GM21447 (cell line): ENCODE data around the gene RBM15.
A peak's percentile ranks its signal among the peaks of the same experiment; 100 is the strongest.

ENCODE experiments used
- ATAC-seq: cut with Tn5 transposase; IDR thresholded peaks from one replicate; pipeline ENCODE4 v1.9.1; 2021; ENCODE audit not compliant: unreplicated experiment

RBM15 gene

DNA sequence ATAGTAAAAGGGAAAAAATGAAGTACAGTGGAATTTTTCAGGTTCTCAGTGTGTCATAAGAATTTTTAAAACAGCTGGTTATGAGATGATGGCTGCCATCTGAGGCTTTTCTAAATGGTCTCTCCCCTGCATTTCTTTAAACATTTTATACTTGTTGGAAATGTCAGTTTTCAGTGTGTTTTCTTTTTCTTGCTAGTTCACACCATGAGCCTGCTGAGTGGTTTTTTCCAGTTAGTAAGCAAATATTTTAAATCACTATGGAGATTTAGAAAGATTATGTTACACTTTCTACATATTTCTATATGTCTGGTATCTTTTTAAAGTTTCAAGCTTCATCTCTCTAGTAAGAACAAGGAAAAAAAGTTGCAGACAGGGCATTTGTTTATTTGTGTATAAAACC, 9.6 kb downstream of the RBM15 start:
- no peak for ATAC-seq

DNA sequence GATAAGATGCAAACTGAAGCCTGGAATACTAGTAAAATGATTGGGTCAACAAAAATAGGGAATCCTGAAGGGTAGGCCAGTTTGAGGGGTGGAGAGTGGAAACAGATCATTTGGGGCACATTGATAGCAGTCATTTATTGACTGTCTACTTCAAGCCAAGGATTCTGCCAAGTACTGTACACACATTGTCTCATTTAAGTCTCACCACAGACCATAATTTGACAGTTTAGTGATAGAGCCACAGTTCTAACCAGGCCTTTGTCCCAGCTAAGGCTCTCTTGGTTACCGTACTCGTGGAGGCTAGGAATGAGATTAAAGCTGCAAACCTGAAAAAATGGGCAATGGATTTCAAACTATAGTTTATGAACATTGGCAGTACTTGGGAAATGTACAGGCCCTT, 11.2 kb downstream of the RBM15 start:
- no peak for ATAC-seq

DNA sequence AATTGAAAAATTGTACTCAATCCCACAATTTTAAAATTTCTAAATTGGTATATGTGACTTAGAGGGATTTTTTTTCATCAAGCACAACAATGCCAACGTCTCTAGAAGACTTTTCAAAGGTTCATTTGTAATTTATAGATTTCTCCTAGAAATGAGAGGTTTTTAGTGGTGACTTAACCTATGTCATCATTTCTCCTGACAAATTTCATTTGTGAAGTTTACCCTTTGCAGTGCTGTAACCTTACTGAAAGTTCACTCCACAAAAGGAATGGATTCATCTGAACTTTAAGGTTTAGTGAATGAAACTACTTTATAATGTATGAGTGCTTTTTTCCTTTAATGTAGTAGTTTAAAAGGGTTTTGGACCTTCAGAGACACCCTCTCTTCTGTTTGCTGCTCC, 16.1 kb downstream of the RBM15 start:
- no peak for ATAC-seq

DNA sequence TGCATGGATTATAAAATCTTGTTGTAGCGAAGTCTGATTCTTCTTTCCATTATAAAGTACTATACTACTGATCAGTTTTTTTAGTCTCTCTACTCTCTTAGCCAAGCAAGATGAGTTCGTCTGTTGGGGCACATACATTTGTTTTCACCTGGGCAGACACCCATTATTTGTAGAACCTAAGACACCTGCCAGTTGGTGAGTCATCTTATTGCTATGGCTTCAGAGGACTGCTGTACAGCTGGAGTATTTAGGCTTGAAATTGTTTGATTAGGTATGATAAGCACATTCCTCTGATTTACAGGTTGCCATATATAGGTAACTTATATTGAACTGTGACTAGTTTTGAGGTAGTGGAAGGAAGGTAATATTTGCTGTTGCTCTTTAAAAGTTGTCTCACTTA, 17.2 kb downstream of the RBM15 start:
- ATAC-seq = no peak

DNA sequence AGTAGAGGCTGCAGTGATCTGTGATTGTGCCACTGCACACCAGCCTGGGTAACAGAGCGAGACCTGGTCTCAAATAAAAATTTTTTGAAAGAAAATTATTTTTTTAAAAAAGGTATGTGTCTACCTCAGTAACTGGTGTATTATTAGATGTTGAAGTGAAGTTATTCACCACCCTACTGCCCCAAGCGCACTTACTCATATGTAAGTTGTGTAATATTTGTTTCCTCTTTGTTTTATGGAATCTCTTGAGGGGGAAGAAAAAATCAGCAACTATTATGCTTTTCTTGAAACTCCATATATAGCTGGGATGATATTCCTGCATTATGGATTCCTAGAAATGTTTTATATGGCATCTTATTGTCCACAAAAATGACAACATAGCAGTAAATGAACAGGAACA, 21.3 kb downstream of the RBM15 start:
- no peak for ATAC-seq

DNA sequence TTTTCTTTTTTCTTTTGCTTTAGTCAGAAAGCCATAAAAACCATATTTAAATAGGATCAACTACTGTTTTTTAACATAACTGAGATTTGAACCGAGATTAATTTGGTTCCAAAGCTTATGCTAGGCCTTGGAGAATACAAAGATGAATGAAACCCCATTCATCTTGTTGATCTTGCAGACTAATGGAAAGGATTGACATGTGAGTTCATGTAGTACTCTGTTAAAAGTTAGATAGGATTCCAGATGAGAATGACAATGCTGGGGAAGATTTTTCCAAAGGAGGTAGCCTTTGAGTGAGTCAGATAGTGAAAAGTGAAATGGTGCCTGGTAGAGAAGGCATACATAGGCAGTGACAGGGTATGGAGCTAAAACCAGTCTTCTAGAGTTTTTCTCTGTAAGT, 22.7 kb downstream of the RBM15 start:
- no peak for ATAC-seq

DNA sequence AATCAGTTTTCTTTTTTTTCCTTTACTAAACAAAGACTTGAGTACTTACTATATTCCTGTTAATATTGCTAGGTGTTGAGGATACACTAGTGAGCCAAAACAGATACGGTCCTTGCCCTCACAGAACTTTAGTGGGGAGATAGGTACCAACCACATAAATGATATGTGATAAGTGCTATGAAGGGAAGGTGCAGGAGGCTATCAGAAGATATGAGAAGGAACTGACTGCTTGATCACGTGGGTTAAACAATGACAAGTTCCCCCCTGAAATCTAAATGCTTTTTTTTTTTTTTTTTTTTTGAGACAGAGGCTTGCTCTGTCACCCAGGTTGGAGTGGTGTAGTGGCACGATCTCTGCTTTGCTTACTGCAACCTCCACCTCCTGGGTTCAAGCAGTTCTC, 25.0 kb downstream of the RBM15 start:
- ATAC-seq = no peak

DNA sequence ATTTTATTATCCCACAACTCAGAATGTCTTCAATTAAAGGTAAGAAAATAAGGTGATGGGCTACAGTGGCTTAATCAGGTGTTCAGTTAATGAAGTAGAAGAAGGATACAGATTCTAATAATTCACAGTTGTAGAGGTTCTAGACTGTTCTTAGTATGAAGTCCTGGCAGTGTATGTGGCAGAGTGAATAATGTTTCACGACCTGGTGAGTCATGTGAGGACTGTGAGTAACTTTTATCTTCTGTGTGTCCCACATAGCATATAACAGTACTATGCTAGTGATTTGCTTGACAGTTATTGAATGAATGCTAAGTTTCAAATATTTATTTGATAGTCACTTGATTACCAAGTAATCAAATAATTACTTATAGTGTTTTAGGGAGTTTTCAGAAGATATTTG, 31.6 kb downstream of the RBM15 start:
- no peak for ATAC-seq

DNA sequence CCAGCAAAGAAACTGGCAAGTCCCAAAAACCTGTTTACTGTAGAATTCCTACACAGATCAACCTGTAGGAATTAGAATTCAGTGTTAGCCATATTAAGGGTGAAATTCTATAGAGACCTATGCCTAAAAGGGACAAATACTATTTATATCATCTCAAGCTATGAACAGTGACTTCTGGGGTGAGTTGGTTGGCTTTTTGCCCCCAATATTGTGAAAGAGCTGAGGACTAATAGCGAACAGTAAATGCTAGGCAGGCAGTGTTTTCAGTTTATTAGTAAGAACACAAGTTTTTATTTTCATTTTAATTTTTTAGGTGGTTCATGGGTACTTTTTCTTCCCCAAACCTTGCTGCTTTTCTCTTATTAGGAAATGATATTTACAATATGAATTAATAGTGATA, 36.3 kb downstream of the RBM15 start:
- no peak for ATAC-seq

DNA sequence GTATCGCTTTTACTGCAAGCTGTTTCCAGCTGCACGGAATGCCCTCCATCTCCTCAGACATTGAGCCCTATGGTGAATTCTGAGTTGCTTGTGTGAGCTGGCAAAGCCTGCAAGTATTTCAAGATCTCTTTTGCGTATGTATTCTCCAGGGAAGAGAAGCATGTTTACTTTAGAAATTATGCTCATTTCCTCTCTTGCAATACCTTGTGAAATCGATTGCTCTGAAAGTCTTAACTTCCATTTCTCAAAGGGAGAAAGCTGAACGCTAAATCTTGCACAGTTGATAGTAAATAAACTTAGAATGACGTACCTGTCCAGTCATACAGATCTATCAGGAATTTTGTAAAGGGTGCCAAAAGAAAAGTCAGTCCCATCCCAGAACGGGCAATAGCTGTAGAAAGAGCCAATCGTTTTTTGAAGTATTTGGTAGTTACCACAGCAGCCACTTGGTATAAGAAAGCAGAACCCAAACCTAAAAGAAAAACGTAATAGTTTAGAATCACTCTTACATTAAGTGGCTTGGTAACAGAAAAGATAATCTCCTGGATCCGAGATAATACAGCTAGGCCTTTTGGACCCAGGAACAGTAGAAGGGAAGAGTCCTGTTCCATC, 41.6 kb downstream of the RBM15 start:
- no peak for ATAC-seq

DNA sequence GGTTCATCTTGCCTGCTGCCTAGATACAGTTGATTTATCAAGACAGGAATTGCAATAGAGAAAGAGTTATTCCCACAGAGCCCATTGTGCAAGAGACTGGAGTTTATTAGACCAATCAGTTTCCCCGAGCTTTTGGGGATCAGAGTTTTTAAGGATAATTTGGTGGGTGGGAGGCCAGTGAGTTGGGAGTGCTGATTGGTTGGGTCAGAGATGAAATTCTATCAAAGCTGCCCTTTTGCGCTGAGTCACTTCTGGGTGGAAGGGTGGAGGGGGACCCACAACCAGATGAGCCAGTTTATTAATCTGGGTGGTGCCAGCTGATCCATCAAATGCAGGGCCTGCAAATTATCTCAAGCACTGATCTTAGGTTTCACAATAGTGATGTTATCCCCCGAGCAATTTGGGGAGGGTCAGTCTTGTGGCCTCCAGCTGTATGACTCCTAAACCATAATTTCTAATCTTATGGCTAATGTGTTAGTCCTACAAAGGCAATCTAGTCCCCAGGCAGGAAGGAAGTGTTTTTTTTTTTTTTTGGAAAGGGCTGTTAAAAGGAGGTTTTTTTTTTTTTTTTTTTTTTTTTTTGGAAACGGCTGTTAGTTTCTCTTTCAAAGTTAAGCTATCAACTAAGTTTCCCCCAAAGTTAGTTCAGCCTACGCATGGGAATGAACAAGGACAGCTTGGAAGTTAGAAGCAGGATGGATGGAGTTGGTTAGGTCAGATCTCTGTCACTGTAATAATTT, 44.2 kb downstream of the RBM15 start:
- ATAC-seq = no peak

DNA sequence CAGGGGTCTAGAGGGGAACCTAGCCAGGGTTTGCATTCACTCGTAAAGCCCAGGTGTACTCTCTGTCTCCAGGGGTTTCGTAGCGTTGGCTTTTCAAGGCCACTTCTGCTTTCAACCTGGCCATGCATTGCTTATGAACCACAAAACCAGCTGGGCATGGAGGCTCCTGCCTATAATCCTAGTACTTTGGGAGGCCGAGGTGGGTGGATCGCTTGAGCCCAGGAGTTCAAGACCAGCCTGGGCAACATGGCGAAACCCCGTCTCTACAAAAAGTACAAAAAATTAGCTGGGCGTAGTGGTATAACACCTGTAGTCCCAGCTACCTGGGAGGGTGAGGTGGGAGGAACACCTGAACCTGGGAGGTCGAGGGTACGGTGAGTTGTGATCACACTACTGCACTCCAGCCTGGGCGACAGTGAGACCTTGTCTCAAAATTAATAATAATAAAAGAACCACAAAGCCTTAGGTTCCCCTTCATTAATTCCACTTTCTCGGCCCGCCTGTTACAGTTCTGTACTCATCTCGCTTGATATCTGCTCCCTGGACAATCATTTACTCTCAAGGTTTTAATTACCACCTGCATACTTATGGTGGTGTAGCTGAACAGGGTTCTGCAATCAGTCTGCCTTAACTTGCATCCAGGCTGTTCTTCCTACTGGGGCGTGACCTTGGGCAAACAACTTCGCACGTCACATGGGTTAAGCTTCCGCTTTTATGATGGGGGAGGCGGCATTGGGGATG, 45.6 kb downstream of the RBM15 start:
- ATAC-seq = peak; percentile 73

DNA sequence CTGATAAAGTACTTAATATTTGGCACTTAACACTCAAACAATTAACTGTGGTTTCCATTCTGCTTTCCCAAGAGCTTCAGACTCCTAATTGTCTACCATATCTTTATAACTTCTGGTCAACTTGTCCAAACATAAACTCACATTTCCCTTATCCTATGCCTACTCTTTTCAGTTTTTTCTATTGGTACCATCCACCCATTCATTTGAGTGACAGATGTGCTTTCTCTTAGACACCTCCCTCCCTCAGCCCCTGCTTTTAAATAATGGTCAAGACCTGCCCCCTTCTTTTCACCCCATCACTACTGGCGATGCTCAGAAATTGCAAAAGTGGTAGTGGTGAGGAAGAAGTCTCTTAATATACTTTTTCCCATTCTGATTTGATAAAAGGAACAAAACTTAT, 46.2 kb downstream of the RBM15 start:
- ATAC-seq = no peak

DNA sequence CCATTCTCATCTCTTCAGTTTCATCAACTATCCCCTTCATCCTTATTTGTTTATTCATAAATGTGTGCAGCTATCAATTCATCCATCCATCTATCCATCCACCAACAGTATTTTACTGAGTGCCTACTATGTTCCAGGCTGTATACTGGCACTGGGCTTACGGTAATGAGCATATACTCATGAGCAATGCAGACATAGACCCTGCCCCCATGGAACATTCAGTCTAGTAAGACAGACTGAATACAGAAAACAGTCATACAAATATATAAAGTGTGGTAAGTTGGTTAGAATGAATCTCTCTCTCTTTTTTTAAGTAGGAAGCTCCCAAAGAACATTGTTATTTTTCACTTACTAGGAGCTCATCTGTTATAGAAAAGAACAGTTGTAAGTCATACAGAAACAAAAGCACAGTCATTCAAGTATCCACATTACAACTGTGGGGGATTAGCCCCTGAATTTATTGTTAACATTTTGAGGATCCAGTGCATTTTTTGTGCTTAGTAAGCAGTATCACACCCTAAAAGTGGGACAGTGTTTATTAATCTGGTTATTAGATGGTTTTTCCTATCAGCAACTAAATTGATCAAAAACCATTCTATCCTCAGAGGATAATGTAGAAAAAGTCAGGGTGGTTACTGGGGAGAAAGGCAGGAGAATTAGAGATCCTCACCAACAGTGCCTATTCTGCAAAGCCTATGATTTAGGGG, 48.0 kb downstream of the RBM15 start:
- no peak for ATAC-seq

DNA sequence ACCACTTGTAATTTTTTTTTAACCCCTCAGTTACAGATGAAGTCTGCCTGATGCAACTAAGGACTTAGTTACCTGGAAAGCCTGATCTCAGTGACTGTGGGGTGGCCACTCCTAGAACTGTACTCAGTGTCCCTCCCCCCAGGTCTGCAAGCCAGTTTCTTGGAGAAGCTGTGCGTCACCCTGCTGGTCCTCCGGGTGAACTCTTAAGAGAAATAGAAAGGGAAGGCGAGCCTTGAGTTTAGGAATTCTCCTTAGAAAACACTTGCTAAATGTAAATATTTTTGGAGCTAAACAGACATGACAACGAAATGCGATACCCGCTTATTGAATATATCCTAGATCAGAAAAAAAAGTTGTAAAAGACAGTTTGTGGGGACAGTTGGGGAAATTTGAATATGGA, 50.9 kb downstream of the RBM15 start:
- ATAC-seq = no peak

DNA sequence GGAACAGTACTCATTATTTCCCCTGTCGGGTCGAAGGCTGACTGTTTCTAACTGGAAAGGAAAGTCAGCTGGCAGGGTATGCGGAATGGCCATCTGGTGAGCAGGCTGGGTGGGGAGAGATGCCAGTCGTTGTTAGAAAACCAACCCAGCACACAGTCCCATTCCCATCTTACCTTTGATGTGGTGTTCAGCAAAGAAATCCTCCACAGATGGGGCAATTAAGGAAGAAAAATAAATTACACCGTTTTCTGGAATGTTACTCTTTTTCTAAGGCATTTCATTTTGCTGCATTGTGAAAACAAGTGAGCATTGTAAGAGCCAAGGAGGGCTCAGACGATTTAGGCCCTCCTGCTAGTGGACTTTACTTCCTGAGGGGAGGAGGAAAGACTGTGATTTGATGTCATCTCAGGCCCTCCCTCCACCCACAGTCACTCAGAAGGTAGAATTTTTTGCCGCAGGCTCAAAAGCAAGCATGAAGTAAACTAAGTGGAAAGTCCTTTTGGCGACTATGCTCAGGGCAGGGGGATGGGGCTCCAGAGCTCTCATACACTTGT, 51.6 kb downstream of the RBM15 start, which contains the start of gene SLC16A4:
Gene SLC16A4 (minus strand): TSS at position 335 of the 554 bp plus-strand sequence. CDS start 1,703 bp downstream, outside the sequence.
- ATAC-seq = no peak

DNA sequence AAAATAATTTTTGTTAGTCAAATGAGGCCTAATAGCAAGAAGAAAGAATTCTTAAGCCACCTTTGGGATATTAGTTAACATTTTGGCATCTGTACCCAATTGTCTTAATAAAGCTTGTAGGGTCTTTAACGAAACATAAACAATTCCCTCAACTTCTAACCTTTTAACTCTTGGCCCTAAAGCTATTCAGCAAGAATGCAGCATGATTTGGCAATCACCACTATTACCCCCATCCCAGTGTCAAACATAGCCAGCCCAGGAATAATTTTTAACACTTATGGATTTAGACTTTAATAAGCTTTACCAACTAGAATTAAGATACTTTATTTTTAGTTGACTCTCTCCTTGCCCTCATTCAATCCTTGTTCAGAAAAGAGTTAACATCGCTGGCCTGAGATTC, 54.1 kb downstream of the RBM15 start:
- no peak for ATAC-seq

DNA sequence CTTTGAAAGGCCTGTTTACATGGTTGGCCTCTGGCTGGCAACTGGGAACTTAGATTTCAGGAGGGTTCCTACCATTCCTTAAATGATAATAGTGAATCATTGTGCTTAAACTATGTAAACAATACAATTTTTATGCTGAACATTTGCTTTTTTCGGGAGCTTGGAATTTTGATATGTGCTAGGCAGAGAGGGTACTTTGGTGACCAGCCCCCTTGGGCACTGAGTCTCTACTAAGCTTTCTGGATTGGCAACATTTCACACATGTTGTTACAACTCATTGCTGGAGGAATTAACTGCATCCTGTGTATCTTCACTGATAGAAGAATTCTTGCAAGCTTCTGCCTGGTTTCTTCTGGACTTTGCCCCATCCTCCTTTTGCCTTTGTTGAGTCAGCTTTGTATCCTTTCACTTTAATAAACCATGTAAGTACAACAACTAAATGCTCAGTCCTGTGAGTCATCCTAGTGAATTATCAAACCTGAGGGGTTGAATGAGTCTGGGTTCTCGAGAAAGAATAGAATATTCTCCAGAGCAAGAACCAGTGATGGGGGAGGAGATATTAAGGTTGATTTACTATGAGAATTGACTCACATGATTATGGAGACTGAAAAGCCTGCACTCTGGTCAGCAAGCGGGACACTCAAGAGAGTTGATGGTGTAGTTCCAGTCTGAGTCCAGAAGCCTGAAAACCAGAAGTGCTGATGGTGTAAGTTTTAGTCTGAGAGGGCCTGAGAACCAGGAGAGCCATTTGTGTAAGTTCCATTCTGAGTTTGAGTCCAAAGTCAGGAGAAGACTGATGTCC, 54.7 kb downstream of the RBM15 start:
- ATAC-seq = no peak

DNA sequence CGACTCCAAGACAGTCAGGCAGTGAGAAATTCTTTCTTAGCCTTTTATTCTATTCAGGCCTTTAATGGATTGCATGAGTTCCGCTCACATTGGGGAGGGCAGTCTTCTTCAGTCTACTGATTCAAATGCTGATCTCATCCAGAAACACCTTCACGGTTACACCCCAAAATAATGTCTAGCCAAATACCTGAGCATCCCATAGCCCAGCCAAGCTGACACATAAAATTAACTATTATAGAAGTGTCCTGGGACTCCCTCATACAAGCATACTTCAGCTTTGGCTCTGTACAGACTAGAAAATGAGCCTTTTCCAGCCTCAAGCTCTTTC, 55.3 kb downstream of the RBM15 start:
- no peak for ATAC-seq
